Stimulated activated CD4-positive, alpha-beta T cell treated with anti-CD3 and anti-CD28 coated beads, TNF-alpha, amount 100 ng/mL, for 48 hours (primary cell): ENCODE measurements around the gene SNRPD2.

Experiments used
- DNase-seq, 3 donors: peaks; one replicate each; pipeline ENCODE4 v3.0.0-alpha.2; 2020; ENCODE audit warnings: low read depth in 3 of 3

The SNRPD2 gene

DNA sequence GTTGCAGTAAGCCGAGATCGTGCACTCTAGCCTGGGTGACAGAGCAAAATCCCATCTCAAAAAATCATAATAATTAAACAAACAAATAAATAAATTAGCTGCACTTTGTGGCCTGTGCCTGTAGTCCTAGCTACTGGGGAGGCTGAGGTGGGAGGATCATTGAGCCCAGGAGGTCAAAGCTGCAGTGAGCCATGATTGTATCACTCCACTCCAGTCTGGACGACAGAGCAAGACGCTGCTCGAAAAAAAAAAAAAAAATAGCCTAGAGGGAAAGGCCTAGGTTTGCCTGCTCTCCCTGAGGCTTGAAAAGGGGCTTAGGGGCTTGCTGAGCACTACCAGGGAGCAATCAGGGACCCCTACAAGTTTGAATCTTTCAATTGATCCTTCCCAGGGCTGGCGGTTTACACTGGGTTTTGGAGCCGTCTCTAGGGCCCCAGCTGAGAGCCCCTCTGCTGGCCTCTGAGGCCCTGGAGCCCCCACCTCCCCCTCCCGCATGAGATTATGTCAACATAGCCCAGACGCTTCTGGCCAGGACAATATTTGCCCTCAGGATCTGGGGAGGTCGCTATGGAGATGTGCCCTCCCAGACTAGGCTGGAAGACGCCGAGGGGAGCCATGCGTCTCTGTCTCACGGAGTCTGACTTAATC, 34.1 kb downstream of the SNRPD2 start:
- DNase-seq: no peak

DNA sequence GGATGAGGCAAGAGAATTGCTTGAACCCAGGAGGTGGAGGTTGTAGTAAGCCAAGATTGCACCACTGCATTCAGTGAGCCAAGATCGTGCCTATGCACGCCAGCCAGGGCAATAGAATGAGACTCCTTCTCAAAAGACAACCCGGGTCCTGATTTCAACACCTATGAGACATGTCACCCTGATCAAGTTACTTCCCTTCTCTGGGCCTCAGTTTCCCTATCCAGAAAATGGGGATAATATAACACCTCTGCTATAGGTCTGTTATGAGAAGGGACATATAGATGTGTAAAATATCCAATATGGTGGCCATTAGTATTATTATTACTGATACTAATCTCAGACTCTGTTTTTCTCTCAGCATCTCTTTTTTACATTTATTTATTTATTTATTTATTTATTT, 36.7 kb downstream of the SNRPD2 start:
- no peak for DNase-seq

DNA sequence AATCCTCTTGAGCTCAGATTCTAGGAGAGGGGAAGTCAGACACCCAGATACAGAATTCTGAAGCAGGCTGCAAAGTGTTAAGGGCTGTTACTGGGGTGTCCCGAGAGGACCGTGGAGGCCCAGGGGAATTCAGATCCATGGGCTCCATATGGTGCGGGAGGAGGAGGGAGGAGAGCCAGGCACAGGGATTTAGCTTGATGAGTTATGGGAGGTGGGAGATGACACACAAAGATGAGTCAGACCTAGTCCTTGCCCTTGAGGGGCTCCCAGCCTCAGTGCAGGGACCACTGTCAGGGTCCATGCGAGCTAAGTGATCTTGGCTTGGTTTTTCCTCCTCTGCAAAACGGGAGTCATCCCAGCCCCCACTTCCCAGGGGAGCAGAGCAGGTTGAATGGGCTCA, 38.1 kb downstream of the SNRPD2 start:
- DNase-seq: no peak

DNA sequence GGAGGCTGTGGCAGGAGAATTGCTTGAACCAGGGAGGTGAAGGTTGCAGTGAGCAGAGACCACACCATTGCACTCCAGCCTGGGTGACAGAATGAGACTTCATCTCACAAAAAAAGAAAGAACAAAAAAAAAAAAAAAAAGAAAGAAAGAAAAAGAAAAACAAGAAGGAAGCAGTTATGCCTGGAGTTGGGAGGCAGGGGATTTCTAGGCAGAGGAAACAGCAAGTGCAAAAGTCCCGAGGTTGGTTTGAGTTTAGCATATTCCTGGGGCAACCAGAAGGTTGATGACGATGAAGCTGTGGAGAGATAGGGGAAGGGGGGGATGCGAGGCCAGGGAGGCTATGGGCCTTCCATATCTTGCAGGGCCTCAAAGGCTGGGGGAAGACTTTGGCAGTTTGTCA, 41.0 kb downstream of the SNRPD2 start:
- DNase-seq: no peak

DNA sequence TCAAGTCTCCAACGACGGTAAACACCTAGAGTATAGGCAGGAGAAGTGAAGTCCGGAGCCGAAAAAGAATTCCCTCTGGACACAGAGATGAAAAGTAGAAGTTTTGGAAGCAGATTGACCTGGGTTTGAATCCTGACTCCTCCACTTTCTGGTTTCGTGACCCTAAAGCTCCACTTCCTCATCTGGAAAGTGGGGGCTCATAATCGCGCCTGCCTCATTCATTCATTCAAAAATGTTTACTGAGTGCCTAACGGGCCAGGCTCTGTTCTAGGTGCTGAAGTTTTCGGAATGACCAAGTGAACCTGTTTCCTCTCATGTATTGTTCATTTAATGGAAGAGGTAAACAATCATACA, 45.4 kb downstream of the SNRPD2 start:
- no peak for DNase-seq

DNA sequence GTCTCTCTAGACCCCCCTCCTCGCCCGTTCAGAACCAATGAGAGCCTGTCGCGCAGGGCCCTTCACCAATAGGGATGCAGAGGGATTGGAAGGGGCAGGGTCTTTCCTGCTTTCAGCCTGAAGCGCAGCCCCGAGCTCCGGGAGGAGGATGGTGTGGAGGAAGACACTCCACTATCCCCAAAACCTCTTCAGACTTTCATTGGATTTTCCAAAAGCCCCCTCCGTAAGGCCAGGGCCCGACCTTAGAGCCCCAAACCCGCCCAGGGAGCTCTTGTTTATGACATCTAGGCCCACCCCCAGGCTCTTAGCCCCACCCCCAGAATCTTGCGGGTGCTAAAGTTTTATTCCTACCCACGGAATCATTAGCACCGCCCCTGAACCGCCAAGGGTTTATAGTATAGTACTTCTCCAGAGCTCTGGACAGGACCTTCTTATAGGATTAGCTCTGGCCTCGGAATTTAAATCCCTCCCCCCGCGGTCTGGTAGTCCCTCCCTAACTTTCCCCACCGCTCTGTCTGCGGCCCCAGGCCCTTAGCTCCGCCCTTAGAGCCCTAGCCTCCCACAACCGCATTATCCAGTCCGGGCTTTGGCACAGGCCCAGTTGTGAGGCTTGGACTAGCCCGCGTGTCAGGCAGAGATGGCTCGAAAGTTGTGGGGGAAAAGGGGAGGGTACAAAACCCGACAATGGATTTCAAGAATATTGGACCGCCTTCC, 46.0 kb downstream of the SNRPD2 start:
- peak; percentile 68 to 80 (median 79) for DNase-seq

DNA sequence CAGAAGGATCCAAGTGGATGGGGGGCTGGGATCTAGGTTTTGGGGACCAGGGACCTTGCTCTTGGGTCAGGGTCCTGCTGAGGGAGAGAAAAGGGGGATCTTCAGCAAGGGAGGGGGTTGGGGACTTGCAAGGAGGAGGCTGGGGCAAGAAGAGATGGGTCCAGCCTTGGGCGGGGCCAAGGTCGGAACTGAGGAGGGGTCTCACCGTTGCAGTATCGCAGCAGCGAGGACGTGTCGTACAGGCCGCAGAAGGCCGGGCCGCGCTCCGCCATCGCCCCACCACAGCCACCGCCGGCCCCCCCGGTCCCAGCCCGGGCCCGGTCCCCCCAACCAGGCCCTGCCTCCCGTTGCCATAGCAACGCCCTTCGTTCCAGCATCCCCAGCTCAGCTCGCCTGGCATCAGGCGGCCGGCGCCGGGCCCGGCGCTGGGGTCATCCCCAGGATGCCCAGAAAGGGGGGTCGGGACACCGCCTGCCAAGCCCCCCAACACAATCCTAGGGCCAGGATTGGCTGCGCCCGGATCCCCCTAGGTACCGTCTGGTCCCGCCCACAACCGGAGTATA, 46.6 kb downstream of the SNRPD2 start:
- DNase-seq: peak in 1 of 3 donors; percentile 27

DNA sequence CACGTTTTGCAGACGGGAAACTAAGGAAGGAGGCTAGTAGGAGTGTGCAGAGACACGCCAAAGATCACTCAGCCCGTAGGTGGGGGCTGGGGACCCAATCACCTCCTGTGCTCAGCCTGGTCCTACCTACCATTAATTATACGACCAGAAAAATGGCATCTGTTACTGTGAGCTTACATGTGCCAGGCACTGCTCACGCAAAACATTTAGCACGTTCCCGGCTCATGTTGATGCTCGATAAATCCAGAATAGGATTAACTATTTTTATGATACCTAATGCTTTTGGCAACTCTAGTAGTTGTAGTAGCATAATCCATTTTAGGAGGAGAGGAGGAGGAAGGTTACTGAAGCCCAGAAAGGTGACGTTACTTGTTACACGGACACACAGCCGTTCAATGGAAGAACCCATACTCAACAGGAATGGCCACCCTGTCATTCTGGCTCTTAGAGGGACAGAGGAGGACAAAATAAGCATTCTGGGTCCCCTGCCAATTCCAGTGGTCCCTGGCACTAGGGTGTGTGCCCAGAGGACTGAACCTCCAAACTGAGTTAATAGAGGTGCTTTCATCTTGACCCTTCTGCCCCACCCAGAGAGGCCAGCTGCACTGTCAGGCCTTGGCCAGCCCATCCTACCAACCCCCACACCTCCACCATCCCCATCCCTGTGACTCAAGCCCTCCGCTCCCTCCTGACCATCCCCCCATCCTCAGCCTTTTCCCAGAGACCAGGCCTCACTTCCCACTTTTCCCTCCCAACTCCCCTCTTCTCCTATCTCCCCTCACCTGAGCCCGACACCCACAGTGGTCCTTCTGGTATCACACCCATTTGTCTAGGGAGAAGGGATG, 47.6 kb downstream of the SNRPD2 start:
- no peak for DNase-seq

DNA sequence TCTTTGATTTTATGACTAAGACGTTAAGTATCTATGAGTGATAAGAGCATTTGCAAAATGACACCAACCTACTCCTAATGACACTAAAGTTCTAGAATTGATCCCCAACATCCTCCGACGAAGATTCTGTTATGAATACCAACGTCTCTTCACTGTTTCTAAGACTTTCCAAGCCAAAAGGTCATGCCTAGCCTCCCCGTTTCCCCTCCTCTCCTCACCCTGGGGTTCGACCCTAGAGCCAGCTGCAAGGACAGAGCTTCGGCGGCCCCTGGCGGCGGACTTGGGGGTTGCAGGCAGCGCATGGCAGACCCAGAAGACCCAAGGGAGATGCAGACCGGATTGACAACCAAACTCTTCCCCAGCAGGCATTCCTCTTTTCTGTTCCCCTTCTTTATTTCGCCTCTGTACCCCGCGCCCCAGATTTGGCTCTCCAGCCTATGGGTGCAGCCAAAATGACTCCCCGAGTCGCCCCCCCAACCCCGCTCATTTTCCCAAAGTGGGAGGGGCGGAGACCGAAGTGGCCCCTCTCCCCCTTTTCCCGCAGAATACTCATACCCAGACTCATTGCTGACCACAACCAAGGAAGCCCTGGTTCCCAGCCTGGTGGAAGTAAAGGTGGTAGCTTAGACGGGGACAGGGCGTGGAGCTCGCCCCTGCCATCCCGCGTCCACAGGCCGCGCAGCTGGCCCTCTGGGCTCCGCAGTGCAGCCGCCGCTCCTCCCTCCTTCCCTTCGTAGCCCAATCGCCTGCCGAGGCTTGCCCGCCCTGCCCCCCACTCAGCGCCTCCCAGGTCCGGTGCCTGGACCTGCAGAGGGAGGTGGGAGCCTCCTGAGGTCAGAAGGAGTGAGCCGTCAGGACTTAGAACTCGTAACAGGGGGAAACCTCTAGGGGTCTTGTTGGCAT, 48.5 kb downstream of the SNRPD2 start:
- peak; percentile 91 to 94 (median 94) for DNase-seq

DNA sequence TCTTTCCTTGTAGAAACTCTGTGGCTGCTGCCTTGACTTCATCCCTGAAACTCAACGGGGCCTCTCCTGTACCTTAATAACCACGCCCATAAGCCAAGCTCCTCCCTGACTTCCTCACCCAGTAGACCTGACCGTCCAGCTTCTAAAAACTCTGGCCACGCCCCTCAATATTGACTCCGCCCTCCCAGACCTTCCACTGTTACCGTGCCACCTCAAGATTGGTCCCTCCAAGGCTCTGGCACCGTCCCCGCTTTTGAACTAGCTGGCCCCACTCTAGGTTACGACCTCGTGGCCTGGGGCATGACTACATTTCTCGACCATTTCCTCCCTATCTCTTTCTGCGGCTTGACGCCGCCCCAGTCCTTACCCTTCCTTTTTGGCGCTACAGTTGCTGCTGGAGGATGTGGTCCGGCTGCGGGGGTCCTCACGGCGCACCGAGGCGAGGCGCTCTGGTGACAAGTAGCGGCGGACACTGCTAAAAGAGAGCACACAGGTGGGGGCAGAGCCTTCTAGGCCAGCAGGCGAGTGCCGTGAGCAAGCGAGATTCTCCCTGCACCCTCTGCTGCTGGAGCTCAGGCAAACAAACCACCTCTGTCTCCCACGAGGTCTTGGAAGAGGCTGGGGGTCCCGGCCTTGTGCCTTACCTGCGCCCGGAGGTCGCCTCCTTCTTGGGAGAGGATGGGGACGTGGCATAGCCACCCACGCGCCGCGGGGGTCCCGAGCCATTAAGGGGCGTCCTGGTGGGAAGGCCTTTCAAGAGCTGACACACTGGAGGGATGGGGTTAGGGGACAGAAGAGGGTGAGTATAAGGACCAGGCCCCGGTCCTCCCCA, 50.3 kb downstream of the SNRPD2 start:
- DNase-seq: peak; percentile 82 to 85 (median 84)

DNA sequence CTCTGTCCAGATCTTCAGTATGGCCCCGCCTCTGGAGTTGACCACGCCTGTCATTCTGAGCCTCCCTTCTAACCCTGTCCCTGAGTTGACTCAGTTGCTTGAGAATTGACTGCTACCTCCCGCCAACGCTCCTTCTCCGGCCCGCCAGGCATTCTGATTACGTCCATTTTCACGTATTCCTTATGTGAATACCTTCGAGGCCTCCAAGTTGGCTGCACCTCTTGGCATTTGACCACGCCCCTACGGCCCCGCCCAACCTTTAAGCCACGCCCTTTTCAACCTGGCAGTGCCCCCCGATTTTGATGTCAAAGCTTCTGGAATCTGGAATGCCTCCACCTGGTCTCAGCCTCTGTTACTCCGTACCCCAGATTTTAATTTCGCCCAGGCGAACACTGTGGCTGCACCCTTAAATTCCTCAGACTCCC, 50.9 kb downstream of the SNRPD2 start:
- DNase-seq: peak; percentile 35 to 46 (median 42)

DNA sequence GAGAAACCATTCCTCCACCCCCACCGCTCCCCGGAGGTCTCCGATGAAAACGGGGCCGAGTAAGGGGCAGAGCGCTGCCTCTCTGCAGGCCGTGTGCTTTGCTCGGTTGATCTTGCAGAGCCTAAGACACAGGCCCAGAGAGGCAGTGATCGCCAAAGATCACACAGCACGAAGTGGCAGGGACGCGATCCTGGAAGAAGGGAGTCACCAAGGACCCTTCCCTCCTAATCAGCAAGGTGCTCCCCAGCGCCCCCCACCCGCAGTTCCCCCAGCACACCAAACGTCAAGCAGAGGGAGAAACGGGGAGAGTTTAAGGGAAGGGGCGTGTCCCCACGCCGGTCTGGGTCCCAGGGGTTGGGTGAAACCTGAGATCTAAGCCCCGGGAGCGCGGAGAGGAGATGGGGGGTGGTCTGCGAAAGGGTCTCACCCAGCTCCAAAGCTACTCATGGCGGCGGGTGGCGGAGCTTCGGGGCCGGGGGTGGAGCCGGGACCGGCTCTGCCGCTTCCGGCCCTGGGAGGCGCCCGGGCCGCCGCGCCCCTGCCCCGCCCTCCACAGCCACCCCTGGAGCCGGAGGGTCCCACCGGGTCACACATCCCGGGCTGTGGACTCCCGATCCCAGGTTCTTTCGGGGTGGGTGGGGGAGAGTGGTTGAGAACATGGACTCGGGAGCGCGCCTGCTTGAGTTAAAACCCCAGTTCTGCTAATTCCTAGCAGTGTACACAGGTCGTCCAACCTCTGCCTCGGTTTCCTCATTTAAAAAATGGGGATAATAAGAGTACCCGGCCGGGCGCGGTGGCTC, 52.6 kb downstream of the SNRPD2 start, which contains the start of gene EML2:
Gene EML2 (minus strand): TSS at position 468 of the 800 bp plus-strand sequence. CDS start 21 bp downstream, at position 447.
- DNase-seq: no peak

DNA sequence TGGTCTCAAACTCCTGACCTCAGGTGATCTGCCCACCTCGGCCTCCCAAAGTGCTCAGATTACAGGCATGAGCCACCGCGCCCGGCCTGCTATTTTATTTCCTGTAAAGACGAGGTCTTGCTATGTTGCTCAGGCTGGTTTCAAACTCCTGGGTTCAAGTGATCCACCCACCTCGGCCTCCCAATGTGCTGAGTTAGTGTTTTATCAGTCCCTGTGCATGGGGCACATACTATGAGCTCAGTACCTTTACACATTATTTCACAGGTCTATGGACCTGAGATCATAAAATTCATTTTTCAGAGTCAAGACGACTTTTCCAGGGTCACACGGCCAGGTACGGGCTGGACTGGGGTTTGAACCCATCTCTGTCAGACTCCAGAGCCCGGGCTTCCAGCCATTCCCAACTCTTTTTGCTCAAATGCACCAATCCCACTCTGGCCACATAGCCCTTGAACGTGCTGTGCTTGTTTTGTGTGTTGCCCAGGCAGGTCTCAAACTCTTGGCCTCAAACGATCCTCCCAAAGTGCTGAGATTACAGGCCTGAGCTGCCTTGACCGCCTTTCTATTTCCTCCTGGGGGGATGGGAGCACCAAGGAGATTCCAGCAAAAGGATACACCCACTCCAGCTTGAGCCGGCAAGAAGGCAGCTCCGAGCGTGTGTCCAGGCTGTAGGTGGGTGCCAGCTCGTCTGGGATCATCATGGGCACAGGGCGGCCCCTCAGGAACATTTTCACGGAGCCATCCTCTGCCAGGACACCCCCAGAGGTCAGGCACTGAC, 53.7 kb downstream of the SNRPD2 start:
- no peak for DNase-seq
